BJ (cell line): ENCODE results near the gene ARID3B. TPM values are rescaled to one million over a fixed set of nuclear protein-coding genes. Genes with fewer than 3 reads are reported as not detected.

Experiments used
- CTCF ChIA-PET: fragments of 350-600 bp; formaldehyde crosslinking; extraction: SDS; loops from one replicate; lab custom pipeline; 2021; ENCODE audit warnings: antibody characterized with exemption, inconsistent platforms; lab: Yijun Ruan, JAX
- POLR2A ChIA-PET: fragments of 300-600 bp; sonication (Branson Sonifier 250); formaldehyde crosslinking; extraction: SDS; loops from one replicate; lab custom pipeline; 2021; ENCODE audit warnings: antibody characterized with exemption; lab: Charles Lee
- DNase-seq: peaks from one replicate; pipeline ENCODE4 v3.0.0-alpha.2; 2011; ENCODE audit warnings: low read depth
- H3K27me3 ChIP-seq: 2 replicates; pipeline ENCODE4 v1.6.0; 2011; ENCODE audit warnings: low read length; ENCODE audit not compliant: control insufficient read depth, insufficient read depth
- H3K36me3 ChIP-seq: 2 replicates; pipeline ENCODE4 v1.5.1; 2011; ENCODE audit warnings: low read length; ENCODE audit not compliant: control insufficient read depth, insufficient read depth
- H3K4me3 ChIP-seq: 2 replicates; pipeline ENCODE4 v1.5.1; 2011; ENCODE audit warnings: low read depth, mild to moderate bottlenecking, control low read depth, low read length
- polyA plus RNA-seq: library from polyadenylated mRNA; depleted of rRNA; stranded (reverse); fragments of >200 nt; gene quantifications from 2 replicates; pipeline ENCODE4 v1.2.3, GENCODE V29; 2011
- TF ChIP-seq, protein P1 (sequence below): IDR thresholded peaks from 2 replicates; pipeline ENCODE4 v1.5.1; 2011; ENCODE audit warnings: low read depth, mild to moderate bottlenecking, control low read depth, inconsistent platforms, low read length, moderate library complexity; ENCODE audit not compliant: insufficient read depth

The ARID3B gene
- polyA plus RNA-seq, 1 experiment: 1.5 TPM

DNA sequence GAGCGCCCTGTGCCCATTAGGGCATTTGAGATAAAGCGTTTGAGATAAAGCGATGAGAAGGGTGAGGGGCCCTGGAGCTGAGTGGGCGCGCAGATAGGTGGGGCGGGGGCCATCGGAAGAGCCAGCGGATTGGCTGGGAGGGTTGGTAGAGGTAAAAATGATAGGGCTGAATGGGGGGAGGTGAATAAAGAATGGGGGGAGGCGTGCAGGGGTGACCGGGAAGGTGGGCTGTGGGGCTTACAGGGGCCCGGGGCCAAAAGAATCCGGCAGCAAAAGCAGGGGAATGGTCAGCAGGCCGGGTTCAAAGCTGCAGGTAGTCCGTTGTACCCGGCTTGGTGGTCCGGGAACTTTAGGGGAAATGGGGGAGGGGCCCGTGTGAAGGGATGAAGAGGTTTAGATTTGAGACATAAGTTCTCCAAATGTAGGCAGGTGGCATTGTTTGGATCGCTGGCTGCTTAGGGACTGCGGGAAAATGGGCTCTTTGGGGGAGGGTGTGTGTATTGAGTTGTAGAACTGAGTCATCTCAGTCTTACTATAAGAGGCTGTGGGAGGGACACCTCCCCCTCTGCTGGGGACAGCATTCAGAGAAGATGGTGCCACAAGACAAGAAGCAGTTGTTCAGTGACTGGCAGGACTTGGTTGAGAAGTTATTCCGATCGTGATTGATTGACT is 610 bp downstream of the ARID3B start:
- Histone ChIP-seq H3K4me3 (peak overlapping the region; percentile 96), H3K27me3 (0 out of 2 replicates have a peak, but pooled peaks cover 2% of the 10 kb centered on the region), H3K36me3 (no peaks in the 10 kb centered on the region)
- TF ChIP-seq, protein P1, sequence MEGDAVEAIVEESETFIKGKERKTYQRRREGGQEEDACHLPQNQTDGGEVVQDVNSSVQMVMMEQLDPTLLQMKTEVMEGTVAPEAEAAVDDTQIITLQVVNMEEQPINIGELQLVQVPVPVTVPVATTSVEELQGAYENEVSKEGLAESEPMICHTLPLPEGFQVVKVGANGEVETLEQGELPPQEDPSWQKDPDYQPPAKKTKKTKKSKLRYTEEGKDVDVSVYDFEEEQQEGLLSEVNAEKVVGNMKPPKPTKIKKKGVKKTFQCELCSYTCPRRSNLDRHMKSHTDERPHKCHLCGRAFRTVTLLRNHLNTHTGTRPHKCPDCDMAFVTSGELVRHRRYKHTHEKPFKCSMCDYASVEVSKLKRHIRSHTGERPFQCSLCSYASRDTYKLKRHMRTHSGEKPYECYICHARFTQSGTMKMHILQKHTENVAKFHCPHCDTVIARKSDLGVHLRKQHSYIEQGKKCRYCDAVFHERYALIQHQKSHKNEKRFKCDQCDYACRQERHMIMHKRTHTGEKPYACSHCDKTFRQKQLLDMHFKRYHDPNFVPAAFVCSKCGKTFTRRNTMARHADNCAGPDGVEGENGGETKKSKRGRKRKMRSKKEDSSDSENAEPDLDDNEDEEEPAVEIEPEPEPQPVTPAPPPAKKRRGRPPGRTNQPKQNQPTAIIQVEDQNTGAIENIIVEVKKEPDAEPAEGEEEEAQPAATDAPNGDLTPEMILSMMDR: no peak
- CTCF ChIA-PET: interaction anchor here (1.0 kb wide), 3 partner anchors 23 to 169 kb away, joined by 3 to 4 read pairs (median 4); no protein-coding TSS in a partner anchor
- POLR2A ChIA-PET: interaction anchor here (0.5 to 1.2 kb wide), 4 partner anchors 15 to 176 kb away, joined by 3 to 14 read pairs (median 6); no protein-coding TSS in a partner anchor
- DNase-seq: no peak

DNA sequence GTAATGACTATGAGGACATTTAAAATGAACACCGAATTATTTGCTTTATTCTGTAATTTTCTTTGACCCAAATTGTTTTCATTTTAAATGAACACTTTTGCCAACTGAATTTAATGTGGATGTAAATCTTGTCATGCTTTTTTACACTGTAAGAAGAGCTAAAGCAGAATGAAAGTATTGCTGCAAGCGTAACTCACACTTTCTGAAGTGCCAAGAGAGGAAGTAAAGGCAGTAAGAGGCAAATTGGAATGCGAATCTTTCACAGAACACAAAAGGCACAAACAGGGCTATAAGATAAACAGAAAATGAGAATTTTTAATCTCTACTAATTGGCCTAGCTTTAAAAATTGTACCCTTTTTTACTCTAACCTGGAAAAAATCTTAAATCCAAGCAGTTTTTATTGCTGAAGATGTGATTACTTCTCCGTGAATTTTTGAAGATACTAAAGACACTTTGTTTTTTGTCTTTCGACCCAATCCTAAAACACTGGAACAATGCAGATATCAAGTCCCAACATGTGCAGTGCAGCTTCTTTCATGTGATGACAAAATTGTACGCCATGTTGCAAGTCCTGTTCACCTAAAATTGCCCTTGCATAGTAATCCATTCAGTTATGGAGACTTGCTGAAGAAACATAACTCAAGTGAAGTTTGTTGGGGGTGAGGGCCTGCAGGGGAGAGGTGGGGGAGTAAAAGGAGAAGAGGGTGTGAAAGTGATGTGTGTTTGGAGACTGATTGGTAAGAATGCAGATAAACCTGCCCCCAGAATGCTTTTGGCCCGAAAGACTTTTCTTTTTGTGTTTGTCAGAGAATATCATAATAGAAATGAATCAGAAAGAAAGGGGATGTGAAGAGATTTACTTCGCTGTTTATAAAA is 1.4 kb downstream of the ARID3B start:
- no peak for DNase-seq
- 0 out of 2 replicates have a peak, but pooled peaks cover 2% of the 10 kb centered on the region for H3K27me3 ChIP-seq
- H3K36me3 ChIP-seq: no peaks in the 10 kb centered on the region
- TF ChIP-seq, protein P1: no peak
- CTCF ChIA-PET: no interaction called here
- peak overlapping the region; percentile 96 for H3K4me3 ChIP-seq
- POLR2A ChIA-PET: interaction anchor here (0.6 kb wide), 1 partner anchor 99 kb away, joined by 3 read pairs; no protein-coding TSS in a partner anchor

DNA sequence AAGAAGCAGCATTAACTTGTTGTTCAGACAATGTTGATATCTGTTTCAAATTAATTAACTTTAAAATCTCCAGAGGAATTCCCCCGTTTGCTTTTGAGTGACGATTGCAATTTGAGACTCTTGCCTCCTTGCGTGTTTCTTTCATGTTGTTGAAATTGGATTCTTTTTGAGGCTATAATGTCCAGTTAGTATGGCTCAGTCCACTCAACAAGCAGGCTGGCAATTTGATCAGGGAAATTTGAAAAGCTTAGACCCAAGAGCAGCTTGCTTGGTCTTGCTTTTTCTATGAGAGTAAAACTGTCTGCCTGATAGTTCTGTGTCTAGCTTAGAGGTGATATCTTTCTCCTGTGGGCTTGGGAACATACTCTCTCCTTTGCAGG is 2.0 kb downstream of the ARID3B start:
- CTCF ChIA-PET: interaction anchor here (1.1 kb wide), 1 partner anchor 14 kb away, joined by 3 read pairs; no protein-coding TSS in a partner anchor
- DNase-seq: no peak
- TF ChIP-seq, protein P1: no peak
- Histone ChIP-seq H3K4me3 (no peak overlapping the region), H3K36me3 (no peaks in the 10 kb centered on the region), H3K27me3 (0 out of 2 replicates have a peak, but pooled peaks cover 2% of the 10 kb centered on the region)
- POLR2A ChIA-PET: no interaction called here

DNA sequence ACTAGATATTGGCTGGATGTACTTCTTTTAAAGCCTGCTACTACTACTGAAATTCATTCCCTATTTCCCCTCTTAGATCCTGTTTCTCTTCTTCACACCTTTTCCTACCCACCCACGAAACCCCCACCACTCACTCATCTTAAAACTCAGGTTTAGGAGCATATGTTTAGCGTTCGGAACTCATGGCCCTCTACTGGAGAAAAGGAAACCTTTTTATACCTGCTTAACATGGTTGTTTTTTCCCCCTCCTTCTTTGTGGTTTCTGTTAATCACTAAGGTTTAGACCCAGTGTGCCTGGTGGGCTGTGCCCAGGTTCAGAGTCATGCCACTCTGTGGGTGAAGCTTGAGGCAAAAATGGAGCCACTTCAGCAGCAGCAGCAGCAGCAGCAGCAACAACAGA is 2.6 kb downstream of the ARID3B start:
- H3K27me3 ChIP-seq: 0 out of 2 replicates have a peak, but pooled peaks cover 2% of the 10 kb centered on the region
- TF ChIP-seq, protein P1: no peak
- H3K4me3 ChIP-seq: no peak overlapping the region
- H3K36me3 ChIP-seq: no peaks in the 10 kb centered on the region
- ChIA-PET CTCF (interaction anchor here (1.1 kb wide), 1 partner anchor 14 kb away, joined by 3 read pairs; no protein-coding TSS in a partner anchor), POLR2A (no interaction called here)
- DNase-seq: no peak
